Stimulated activated CD8-positive, alpha-beta memory T cell treated with anti-CD3 and anti-CD28 coated beads, Interleukin-15, amount 100 ng/mL, for 24 hours (primary cell): ENCODE results near the gene B3GNT7.
"Not testable (repeated sequence)": the region's sequence is repeated elsewhere in the genome, so short reads cannot be mapped to it uniquely, and the experiment has no call there.

Experiments
- DNase-seq: peaks from one replicate; pipeline ENCODE4 v3.0.0-alpha.2; 2020; ENCODE audit warnings: low read depth

The B3GNT7 gene

GRCh38 chr2:231385429-231385828 is 10.1 kb upstream of the B3GNT7 start:
- DNase-seq: no peak

DNA sequence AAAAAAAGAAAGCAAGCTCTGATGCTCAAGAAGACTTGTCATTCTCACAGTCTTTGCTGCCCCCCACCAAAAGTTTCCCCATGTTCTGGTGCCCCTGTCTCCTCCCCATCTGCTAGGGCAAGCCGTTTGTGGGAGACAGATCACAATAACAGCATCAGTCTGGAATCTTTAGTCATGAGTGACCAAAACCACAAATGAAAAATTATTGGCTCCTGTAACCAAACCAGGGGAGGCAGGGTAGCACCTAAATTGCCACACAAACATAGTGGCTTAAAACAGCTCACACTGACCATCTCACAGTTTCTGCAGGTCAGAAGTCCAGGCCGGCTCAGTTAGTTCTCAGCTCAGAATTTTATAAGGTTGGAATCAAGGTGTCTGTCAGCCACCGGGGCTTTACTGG is 9.1 kb upstream of the B3GNT7 start:
- DNase-seq: no peak

DNA sequence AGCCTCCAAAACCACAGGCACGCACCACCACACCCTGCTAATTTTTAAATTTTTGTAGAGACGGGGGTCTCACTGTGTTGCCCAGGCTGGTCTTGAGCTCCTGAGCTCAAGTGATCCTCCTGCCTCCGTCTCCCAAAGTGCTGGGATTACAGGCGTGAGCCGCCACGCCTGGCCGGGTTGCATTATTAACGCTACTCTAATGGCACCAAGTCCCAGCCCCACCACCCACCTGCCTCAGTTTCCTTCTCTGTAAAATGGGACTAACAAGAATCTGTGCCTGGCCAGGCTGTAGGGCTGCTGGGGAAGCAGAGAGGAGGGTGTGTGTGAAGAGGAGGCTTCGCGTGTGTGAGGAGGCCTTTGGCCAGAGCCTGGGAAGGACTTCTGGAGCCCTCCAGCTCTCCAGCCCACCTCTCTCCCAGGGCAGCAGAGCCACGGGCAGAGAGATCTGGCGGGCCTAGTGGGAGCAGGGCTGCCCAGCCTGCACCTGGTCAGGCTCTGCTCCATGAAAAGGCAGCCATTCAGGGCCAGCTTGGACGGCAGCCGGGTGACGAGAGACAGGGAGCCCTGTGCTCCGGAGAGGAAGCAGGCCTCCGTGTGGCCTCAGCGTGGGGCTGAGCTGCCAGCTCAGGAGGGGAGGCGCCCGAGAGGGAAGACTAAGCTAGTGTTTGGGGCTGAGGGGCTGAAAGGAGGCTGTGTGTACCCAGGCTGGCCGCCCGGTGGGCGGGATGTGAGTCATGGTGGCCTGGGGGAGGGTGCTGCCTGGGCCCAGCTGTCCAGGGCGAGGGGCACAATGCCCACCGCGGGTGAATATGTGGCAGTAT is 7.4 kb upstream of the B3GNT7 start:
- DNase-seq: no peak

DNA sequence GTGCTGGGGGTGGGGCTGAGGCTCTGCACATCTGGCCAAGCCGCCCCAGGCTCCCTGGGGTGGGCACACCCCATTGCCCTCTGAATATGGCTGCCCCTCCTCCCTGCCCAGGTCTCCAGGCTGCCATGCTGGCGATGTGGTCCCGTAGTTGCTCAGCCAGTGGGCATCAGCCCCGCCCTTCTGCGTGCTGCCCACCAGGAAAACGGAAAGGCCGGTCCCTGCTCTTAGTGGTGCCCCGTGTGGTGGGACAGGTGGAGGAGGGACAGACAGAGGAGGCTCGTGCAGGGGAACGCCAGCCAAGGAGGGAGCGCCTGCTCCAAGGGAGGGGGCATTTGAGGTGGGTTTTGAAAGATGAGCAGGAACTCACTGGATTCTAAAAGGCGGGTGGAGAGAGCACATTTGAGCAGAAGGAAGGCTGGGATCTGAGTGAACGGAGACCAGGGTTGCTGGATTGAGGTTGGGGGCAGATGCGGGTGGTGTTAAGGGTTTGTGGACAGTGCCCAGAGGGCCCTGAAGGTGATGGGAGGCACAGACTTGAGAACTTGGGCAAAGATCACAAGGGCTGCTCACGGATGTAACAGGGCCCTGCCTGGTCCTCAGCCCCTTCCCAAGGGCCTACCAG is 6.7 kb upstream of the B3GNT7 start:
- no peak for DNase-seq

DNA sequence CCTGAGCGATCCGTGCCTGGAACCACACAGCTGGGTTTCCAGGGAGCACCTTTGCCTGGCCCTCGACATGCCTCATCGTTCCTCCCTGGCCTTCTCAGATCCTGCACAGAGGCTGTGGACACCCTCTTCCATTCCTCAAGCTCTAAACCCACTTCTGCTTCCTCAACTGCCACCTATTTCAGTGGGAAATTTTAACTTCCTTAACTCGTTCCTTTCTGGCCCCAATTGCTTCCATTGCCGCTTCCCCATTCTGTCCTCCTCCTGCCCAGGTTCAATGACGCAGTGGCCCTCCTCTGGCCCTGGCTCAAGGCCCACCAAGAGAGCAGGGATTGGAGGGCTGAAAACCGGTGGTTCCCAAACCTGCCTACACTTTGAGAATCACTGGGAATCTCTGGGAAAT is 4.8 kb upstream of the B3GNT7 start:
- no peak for DNase-seq

- no peak for DNase-seq
These were observed 3.5 kb upstream of the B3GNT7 start for GRCh38 chr2:231391981-231392380.

- DNase-seq: no peak
These were observed 2.9 kb upstream of the B3GNT7 start for GRCh38 chr2:231392431-231393148.

GRCh38 chr2:231393149-231394131 is 2.1 kb upstream of the B3GNT7 start:
- DNase-seq: no peak

- DNase-seq: no peak
These were observed 1.0 kb upstream of the B3GNT7 start for GRCh38 chr2:231394211-231395141.

DNA sequence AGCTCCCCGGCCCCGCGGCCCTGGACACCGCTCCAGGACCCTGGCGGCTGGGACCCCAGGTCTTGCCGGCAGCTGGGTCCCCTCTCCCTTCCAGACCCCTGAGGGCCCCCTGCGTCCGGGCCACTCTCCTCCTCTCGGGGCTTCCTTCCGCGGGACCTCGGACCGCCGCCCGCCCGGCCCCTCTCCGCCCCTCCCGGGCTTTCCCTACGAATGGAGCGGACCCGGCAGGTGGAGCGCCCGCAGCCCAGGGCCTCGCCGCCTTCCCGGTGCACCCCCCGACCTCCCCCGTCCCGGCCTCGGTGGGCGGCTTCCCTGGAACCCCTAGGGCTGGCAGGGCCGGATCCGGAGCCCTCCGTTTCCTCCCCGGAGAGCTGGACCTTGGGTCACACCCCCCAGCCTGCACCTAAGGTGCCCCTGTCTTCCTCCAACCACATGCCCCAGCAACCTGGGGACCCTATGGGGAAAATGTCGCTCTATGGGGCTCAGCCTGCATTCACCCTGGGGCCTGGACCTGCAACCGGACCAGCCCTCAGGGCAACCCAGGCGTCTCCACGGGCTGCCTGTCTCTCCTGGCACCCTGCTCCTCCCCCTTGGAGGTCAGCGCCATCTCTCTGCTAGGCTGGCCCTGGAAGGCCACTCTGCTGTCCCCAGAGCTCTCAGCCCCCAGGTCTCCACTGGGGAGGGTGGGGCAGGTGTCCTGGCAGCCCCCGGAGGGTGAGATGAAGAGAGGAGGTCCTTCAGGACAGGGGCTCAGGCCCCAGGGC is 730 bp downstream of the B3GNT7 start:
- DNase-seq: no peak

DNA sequence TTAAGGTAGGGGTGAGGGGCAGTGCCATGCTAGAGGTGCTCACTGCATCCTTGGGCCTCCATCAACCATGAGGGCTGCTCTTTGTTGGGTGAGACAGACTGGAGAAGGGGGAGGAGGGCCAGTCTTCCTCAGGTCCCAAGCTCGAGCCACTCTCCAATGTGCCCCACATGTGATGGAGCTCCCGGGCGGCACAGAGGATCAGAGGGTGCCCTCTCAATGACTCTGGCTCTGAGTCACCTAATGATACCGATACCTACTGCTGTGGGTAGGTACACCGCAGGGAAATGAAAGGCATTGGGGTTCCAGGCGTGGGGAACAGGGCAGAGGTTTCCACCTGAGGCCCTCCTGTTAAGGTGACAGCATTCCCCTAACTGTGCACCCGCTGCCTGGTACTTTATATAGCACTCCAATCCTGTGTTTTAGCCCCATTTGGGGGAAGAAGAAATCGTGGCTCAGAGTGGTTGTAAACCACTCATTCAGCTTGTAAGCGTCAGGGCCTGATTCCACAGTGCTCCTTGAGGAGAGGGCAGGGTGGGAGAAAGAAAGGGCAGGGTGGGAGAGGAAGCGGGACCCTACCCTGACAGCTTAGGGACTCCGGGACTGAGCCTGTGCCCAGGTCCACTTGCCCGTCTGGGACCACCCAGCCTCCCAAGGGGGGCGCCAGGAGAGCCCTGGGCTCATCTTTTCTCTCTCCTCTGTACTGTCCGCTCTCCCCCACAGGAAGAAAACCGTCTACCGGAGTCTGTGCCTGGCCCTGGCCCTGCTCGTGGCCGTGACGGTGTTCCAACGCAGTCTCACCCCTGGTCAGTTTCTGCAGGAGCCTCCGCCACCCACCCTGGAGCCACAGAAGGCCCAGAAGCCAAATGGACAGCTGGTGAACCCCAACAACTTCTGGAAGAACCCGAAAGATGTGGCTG is 1.8 kb downstream of the B3GNT7 start:
- no peak for DNase-seq

DNA sequence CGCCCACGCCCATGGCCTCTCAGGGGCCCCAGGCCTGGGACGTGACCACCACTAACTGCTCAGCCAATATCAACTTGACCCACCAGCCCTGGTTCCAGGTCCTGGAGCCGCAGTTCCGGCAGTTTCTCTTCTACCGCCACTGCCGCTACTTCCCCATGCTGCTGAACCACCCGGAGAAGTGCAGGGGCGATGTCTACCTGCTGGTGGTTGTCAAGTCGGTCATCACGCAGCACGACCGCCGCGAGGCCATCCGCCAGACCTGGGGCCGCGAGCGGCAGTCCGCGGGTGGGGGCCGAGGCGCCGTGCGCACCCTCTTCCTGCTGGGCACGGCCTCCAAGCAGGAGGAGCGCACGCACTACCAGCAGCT is 2.4 kb downstream of the B3GNT7 start:
- no peak for DNase-seq

GRCh38 chr2:231398585-231398984 is 3.1 kb downstream of the B3GNT7 start:
- no peak for DNase-seq

GRCh38 chr2:231399046-231399852 is 3.7 kb downstream of the B3GNT7 start:
- no peak for DNase-seq

DNA sequence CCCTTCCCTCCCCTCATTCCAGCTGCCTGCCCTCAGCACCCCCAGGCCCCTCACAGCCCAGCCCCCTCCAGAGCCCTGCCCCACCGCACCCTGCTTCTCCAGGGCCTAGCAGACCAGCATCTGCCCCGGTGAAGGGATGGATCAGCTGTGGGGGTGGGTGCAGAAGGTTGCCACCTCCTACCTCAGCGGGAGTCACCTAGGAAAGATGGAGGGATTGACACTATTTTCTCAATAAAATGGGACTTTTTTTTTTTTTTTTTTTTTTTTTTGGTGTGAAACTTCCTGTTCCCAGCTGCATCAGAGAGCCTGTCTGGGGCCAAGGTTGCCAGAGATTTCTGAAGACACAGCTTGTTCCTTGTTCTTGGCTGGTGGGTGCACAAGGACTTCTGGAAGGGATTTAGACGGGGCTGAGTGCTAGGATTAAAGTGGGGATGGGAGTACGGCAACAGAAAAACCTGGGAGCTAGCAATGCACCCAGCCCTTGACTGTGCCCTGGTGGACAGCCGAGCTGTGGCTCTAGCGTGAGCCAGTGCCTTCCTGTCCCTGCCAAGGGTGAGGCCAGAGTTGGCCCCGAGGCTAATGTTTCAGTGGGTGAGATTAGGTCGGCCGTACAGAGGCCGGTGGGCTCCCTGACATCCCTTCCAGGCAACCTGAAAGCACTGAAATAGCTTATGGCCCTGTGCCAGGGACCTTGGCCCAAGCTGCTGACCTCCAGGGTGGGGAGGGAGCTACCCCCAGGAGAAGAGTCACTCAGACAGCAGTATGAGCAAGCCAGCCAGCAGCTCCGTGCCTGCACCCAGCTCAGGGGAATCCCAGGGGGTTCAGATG is 4.6 kb downstream of the B3GNT7 start:
- no peak for DNase-seq

DNA sequence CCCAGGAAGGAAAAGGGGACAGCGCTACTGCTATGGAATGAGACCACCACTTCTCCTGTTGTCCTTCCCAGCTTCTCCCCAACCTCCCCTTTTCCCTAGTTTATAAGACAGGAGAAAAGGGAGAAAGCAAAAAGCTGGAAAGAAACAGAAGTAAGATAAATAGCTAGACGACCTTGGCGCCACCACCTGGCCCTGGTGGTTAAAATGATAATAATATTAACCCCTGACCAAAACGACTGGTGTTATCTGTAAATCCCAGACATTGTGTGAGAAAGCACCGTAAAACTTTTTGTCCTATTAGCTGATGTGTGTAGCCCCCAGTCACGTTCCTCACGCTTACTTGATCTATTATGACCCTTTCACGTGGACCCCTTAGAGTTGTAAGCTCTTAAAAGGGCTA is 5.2 kb downstream of the B3GNT7 start:
- DNase-seq: not testable (repeated sequence)

DNA sequence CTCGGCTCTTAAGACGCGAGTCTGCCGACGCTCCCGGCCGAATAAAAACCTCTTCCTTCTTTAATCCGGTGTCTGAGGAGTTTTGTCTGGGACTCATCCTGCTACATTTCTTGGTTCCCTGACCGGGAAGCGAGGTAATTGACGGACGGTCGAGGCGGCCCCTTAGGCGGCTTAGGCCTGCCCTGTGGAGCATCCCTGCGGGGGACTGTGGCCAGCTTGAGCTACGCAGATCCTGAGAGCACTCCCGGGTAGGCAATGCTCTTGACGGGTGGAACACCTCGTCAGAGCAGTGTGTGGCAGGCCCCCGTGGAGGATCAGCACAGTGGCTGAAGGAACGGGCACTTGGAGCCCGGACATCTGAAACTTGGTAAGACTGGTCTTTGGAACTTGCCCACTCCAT is 5.6 kb downstream of the B3GNT7 start:
- not testable (repeated sequence) for DNase-seq
